Liver (tissue), 9 donors: Measurements from ENCODE around the gene TMEM47. TPM values are rescaled to one million over a fixed set of nuclear protein-coding genes. Genes with fewer than 3 reads are reported as not detected.

Experiments
- DNase-seq: peaks from one replicate; pipeline ENCODE4 v3.0.0-alpha.2; 2017; ENCODE audit warnings: low spot score
- H3K27ac ChIP-seq, 2 donors: one replicate each; pipeline ENCODE4 v1.7.0; 2013; ENCODE audit warnings: inconsistent platforms in 2 of 2, low read length in 2 of 2, control low read depth in 1 of 2, low read depth in 1 of 2, mild to moderate bottlenecking in 1 of 2
- H3K27me3 ChIP-seq, 4 donors: one replicate each; pipeline versions ENCODE4 v1.6.1 to v1.7.0; 2013; ENCODE audit warnings: low read length in 3 of 4, inconsistent platforms in 1 of 4, mild to moderate bottlenecking in 1 of 4, moderate library complexity in 1 of 4; ENCODE audit not compliant: control insufficient read depth in 4 of 4, insufficient read depth in 4 of 4
- H3K36me3 ChIP-seq, 4 donors: one replicate each; pipeline versions ENCODE4 v1.6.1 to v1.7.0; 2013; ENCODE audit warnings: low read length in 3 of 4, mild to moderate bottlenecking in 3 of 4, low read depth in 1 of 4, moderate library complexity in 1 of 4; ENCODE audit not compliant: control insufficient read depth in 4 of 4, insufficient read depth in 3 of 4
- H3K4me1 ChIP-seq, 4 donors: one replicate each; pipeline versions ENCODE4 v1.6.1 to v1.7.0; 2013; ENCODE audit warnings: low read length in 3 of 4, mild to moderate bottlenecking in 3 of 4, moderate library complexity in 1 of 4; ENCODE audit not compliant: control insufficient read depth in 4 of 4, insufficient read depth in 4 of 4
- H3K4me3 ChIP-seq, 3 donors: one replicate each; pipeline versions ENCODE4 v1.6.1 to v1.7.0; 2013; ENCODE audit warnings: low read length in 3 of 3, control low read depth in 1 of 3, low read depth in 1 of 3, mild to moderate bottlenecking in 1 of 3
- H3K9ac ChIP-seq, 2 donors: one replicate each; pipeline ENCODE4 v1.7.0; 2013; ENCODE audit warnings: low read length in 2 of 2, mild to moderate bottlenecking in 2 of 2, moderate library complexity in 2 of 2, control low read depth in 1 of 2, low read depth in 1 of 2
- H3K9me3 ChIP-seq, 4 donors: one replicate each; pipeline versions ENCODE4 v1.6.1 to v1.7.0; 2013; ENCODE audit warnings: low read length in 3 of 4; ENCODE audit not compliant: control insufficient read depth in 4 of 4
- EGR1 ChIP-seq, 2 donors: IDR thresholded peaks; 2 replicates each; pipeline ENCODE4 v1.6.1; 2016 to 2018; ENCODE audit warnings: antibody characterized with exemption in 2 of 2, low read depth in 2 of 2
- FOXA2 ChIP-seq: IDR thresholded peaks from 2 replicates; pipeline ENCODE4 v1.6.1; 2016; ENCODE audit warnings: antibody characterized with exemption
- GABPA ChIP-seq, 2 donors: IDR thresholded peaks in 1 of 2; conservative IDR thresholded peaks in 1 of 2; 2 replicates each; pipeline ENCODE4 v1.6.1; 2016; ENCODE audit warnings: antibody characterized with exemption in 2 of 2, mild to moderate bottlenecking in 1 of 2, moderate library complexity in 1 of 2
- HNF4A ChIP-seq, 2 donors: conservative IDR thresholded peaks; 2 replicates each; pipeline ENCODE4 v1.6.1; 2016; ENCODE audit warnings: antibody characterized with exemption in 2 of 2, mild to moderate bottlenecking in 2 of 2
- HNF4G ChIP-seq: IDR thresholded peaks from 2 replicates; pipeline ENCODE4 v1.6.1; 2016; ENCODE audit warnings: antibody characterized with exemption
- JUND ChIP-seq, 2 donors: IDR thresholded peaks; 2 replicates each; pipeline ENCODE4 v1.6.1; 2016; ENCODE audit warnings: antibody characterized with exemption in 2 of 2
- RAD21 ChIP-seq, 2 donors: IDR thresholded peaks; 2 replicates each; pipeline ENCODE4 v1.6.1; 2016; ENCODE audit warnings: antibody characterized with exemption in 2 of 2, mild to moderate bottlenecking in 2 of 2
- REST ChIP-seq: IDR thresholded peaks from 2 replicates; pipeline ENCODE4 v1.6.1; 2016; ENCODE audit warnings: antibody characterized with exemption, mild to moderate bottlenecking
- RXRA ChIP-seq, 2 donors: IDR thresholded peaks; 2 replicates each; pipeline ENCODE4 v1.6.1; 2017 to 2018; ENCODE audit warnings: antibody characterized with exemption in 2 of 2, mild to moderate bottlenecking in 1 of 2
- SP1 ChIP-seq: IDR thresholded peaks from 2 replicates; pipeline ENCODE4 v1.6.1; 2018; ENCODE audit warnings: antibody characterized with exemption, mild to moderate bottlenecking
- TAF1 ChIP-seq: conservative IDR thresholded peaks from 2 replicates; pipeline ENCODE4 v1.6.1; 2016; ENCODE audit warnings: antibody characterized with exemption, mild to moderate bottlenecking
- YY1 ChIP-seq: IDR thresholded peaks from 2 replicates; pipeline ENCODE4 v1.6.1; 2016; ENCODE audit warnings: antibody characterized with exemption, mild to moderate bottlenecking
- WGBS: extraction: QIAGEN DNeasy Blood & Tissue Kit; methylation state at CpG from one replicate; pipeline ENCODE4 v1.1.7; 2013; 5-methylcytosine and 5-hydroxymethylcytosine counted together
- polyA plus RNA-seq, 2 donors: library from polyadenylated mRNA; stranded (reverse) in 1 of 2; unstranded in 1 of 2; fragments of 200-250 nt in 1 of 2; fragments of >200 nt in 1 of 2; fragmentation: Nextera tagmentation in 1 of 2; extraction: Ambion mirVana in 1 of 2; gene quantifications; one replicate each; pipeline versions ENCODE4 v1.2.1 to v1.2.3, GENCODE V29; 2013 to 2015
- total RNA-seq, 2 donors: library from RNA; depleted of rRNA; stranded (reverse); fragments of >200 nt; gene quantifications; one replicate each; pipeline ENCODE4 v1.2.3, GENCODE V29; 2014
- TF ChIP-seq, protein P1 (sequence below): IDR thresholded peaks from 2 replicates; pipeline ENCODE4 v1.6.1; 2016; ENCODE audit warnings: antibody characterized with exemption
- TF ChIP-seq, protein P2 (sequence below): fragments of 150-350 bp; IDR thresholded peaks from 2 replicates; pipeline ENCODE4 v1.5.1; 2017; ENCODE audit warnings: improper control_type of control experiment, low read depth, low read length; ENCODE audit not compliant: missing input control
- TF ChIP-seq, protein P3 (sequence below): IDR thresholded peaks from 2 replicates; pipeline ENCODE4 v1.6.1; 2016; ENCODE audit warnings: antibody characterized with exemption
- donor health status: healthy.
- donor health status: healthy.
- donor health status: healthy.
- donor health status: healthy.
- donor health status: healthy.

Gene TMEM47
- total and polyA plus RNA-seq, 4 donors, result 7.1 to 13.4 (median 9.5) TPM

- Histone ChIP-seq H3K27me3 (no peaks in the 10 kb centered on the region), H3K9ac (peak overlapping the region; percentile 12 to 49), H3K27ac (peak overlapping the region; percentile 47 to 69), H3K4me1 (peaks cover 0 to 5% (median 0%) of the 10 kb centered on the region in 4 donors), H3K36me3 (no peaks in the 10 kb centered on the region), H3K4me3 (peak overlapping the region; percentile 29 to 76 (median 72)), H3K9me3 (no peaks in the 10 kb centered on the region)
- WGBS, result 1% methylated on average over 25 of the region's 25 CpGs
- DNase-seq, result no peak
- TF ChIP-seq HNF4A (conservative IDR thresholded peaks at IDR 0.05) (no peak), FOXA2 (no peak), HNF4G (no peak), RAD21 (IDR thresholded peaks at IDR 0.05) (no peak), SP1 (no peak), YY1 (no peak), REST (no peak), GABPA (IDR thresholded peaks at IDR 0.05 in 1 of 2, conservative IDR thresholded peaks at IDR 0.05 in 1 of 2) (no peak), RXRA (IDR thresholded peaks at IDR 0.05) (no peak), TAF1 (no peak), EGR1 (IDR thresholded peaks at IDR 0.05; ENCODE audit: low read depth in 2 of 2) (no peak), JUND (IDR thresholded peaks at IDR 0.05) (no peak)
- TF ChIP-seq, protein P1, sequence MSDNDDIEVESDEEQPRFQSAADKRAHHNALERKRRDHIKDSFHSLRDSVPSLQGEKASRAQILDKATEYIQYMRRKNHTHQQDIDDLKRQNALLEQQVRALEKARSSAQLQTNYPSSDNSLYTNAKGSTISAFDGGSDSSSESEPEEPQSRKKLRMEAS, result no peak
- TF ChIP-seq, protein P2, sequence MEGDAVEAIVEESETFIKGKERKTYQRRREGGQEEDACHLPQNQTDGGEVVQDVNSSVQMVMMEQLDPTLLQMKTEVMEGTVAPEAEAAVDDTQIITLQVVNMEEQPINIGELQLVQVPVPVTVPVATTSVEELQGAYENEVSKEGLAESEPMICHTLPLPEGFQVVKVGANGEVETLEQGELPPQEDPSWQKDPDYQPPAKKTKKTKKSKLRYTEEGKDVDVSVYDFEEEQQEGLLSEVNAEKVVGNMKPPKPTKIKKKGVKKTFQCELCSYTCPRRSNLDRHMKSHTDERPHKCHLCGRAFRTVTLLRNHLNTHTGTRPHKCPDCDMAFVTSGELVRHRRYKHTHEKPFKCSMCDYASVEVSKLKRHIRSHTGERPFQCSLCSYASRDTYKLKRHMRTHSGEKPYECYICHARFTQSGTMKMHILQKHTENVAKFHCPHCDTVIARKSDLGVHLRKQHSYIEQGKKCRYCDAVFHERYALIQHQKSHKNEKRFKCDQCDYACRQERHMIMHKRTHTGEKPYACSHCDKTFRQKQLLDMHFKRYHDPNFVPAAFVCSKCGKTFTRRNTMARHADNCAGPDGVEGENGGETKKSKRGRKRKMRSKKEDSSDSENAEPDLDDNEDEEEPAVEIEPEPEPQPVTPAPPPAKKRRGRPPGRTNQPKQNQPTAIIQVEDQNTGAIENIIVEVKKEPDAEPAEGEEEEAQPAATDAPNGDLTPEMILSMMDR, result no peak
- TF ChIP-seq, protein P3, sequence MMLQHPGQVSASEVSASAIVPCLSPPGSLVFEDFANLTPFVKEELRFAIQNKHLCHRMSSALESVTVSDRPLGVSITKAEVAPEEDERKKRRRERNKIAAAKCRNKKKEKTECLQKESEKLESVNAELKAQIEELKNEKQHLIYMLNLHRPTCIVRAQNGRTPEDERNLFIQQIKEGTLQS, result no peak
Measured at GRCh38 chrX:34655501-34656455, 1.3 kb downstream of the TMEM47 start.
